Head of caudate nucleus (tissue), 42 donors: ENCODE data around the gene SPRN.
"Not testable (repeated sequence)": the region's sequence is repeated elsewhere in the genome, so short reads cannot be mapped to it uniquely, and the experiment has no call there.

Experiments
- DNase-seq, 42 donors: peaks; one replicate each; pipeline versions ENCODE4 v3.0.0 to v3.0.0-alpha.2; 2020 to 2021; ENCODE audit warnings: mixed read lengths in 7 of 42
- intact Hi-C: fragments of 100-400 bp; cut with DNase I; formaldehyde crosslinking; loops from one replicate; pipeline ENCODE4 v1.15.0; 2022

The SPRN gene

GRCh38 chr10:133424601-133425000 lies at the start of gene SPRN:
TSS of gene SPRN (minus strand) at chr10:133424625. CDS start at chr10:133423681, 944 bp downstream.
- intact Hi-C loops: not testable (repeated sequence)
- peak in 1 of 42 donors; percentile 12 for DNase-seq

- intact Hi-C loops: no loop called here
- peak in 1 of 42 donors; percentile 31 for DNase-seq
Observed at GRCh38 chr10:133474027-133474426, 49.6 kb upstream of the SPRN start.

GRCh38 chr10:133473270-133473669 lies 48.8 kb upstream of the SPRN start:
- intact Hi-C loops: no loop called here
- peak in 1 of 42 donors; percentile 12 for DNase-seq

- DNase-seq: peak in 1 of 42 donors; percentile 26
- intact Hi-C loops: no loop called here
Observed at GRCh38 chr10:133471300-133472109, 47.1 kb upstream of the SPRN start.

- DNase-seq, intact Hi-C loops: not testable (repeated sequence)
Observed at GRCh38 chr10:133469205-133469604, 44.8 kb upstream of the SPRN start.

GRCh38 chr10:133467286-133467911 lies 43.0 kb upstream of the SPRN start:
- intact Hi-C loops: no loop called here
- peak in 3 of 42 donors; percentile 13 to 27 (median 23) for DNase-seq

GRCh38 chr10:133466683-133467275 lies 42.4 kb upstream of the SPRN start:
- peak in 3 of 42 donors; percentile 7 to 27 (median 11) for DNase-seq
- intact Hi-C loops: no loop called here

- intact Hi-C loops: no loop called here
- DNase-seq: peak in 1 of 42 donors; percentile 31
Observed at GRCh38 chr10:133465950-133466474, 41.6 kb upstream of the SPRN start.

GRCh38 chr10:133465191-133465949 lies 40.9 kb upstream of the SPRN start:
- peak in 1 of 42 donors; percentile 16 for DNase-seq
- intact Hi-C loops: no loop called here

- peak in 2 of 42 donors; percentile 29 to 30 for DNase-seq
- intact Hi-C loops: no loop called here
Observed at GRCh38 chr10:133464582-133465031, 40.2 kb upstream of the SPRN start.

GRCh38 chr10:133462512-133463305 lies 38.3 kb upstream of the SPRN start:
- intact Hi-C loops: no loop called here
- peak in 3 of 42 donors; percentile 6 to 35 (median 32) for DNase-seq

- intact Hi-C loops: no loop called here
- peak in 3 of 42 donors; percentile 17 to 23 (median 20) for DNase-seq
Observed at GRCh38 chr10:133461841-133462240, 37.4 kb upstream of the SPRN start.

- DNase-seq: peak in 1 of 42 donors; percentile 16
- intact Hi-C loops: no loop called here
Observed at GRCh38 chr10:133461027-133461426, 36.6 kb upstream of the SPRN start.

GRCh38 chr10:133460208-133460769 lies 35.9 kb upstream of the SPRN start:
- DNase-seq: peak in 3 of 42 donors; percentile 28 to 43 (median 36)
- intact Hi-C loops: no loop called here

GRCh38 chr10:133459454-133460207 lies 35.2 kb upstream of the SPRN start:
- intact Hi-C loops: no loop called here
- peak in 3 of 42 donors; percentile 22 to 33 (median 26) for DNase-seq

GRCh38 chr10:133458710-133459453 lies 34.5 kb upstream of the SPRN start:
- intact Hi-C loops: no loop called here
- DNase-seq: peak in 5 of 42 donors; percentile 9 to 26 (median 22)
